Measurements from ENCODE around the gene ETFB.

DNA sequence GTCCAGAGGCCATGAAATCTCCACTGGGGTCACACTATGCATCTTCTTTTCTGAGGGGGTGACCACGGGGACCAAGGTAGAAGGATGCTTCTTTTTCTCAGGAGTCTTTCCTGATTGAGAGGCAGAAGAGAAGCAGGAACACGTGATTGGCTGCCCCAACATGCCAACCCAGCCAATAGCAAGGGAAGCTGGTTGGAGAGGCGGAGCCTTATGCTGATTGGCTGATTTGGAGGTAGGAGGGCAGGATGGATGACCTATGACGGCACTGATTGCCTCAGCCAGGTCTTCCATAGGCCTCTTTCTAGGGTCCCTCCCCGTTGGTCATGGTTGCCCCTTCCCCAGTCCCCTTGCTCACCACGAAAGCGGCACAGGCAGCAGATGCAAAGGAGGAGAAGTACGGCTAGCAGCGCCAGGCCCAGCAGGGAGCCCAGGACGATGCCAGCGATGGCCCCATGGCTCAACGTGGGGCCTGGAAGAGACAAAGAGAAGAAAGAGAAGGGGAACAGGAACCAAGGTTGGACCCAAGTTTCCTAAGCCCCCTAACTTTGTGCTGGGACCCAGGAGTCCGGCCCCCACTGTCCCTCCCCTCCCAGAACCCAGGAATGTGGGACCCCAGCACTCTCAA is 32.2 kb downstream of the ETFB start:
- TF ChIP-seq POLR2AphosphoS5 (IDR thresholded peaks at IDR 0.05; ENCODE audit: low read depth, low read length), result no peak
- TF ChIP-seq, protein P1, sequence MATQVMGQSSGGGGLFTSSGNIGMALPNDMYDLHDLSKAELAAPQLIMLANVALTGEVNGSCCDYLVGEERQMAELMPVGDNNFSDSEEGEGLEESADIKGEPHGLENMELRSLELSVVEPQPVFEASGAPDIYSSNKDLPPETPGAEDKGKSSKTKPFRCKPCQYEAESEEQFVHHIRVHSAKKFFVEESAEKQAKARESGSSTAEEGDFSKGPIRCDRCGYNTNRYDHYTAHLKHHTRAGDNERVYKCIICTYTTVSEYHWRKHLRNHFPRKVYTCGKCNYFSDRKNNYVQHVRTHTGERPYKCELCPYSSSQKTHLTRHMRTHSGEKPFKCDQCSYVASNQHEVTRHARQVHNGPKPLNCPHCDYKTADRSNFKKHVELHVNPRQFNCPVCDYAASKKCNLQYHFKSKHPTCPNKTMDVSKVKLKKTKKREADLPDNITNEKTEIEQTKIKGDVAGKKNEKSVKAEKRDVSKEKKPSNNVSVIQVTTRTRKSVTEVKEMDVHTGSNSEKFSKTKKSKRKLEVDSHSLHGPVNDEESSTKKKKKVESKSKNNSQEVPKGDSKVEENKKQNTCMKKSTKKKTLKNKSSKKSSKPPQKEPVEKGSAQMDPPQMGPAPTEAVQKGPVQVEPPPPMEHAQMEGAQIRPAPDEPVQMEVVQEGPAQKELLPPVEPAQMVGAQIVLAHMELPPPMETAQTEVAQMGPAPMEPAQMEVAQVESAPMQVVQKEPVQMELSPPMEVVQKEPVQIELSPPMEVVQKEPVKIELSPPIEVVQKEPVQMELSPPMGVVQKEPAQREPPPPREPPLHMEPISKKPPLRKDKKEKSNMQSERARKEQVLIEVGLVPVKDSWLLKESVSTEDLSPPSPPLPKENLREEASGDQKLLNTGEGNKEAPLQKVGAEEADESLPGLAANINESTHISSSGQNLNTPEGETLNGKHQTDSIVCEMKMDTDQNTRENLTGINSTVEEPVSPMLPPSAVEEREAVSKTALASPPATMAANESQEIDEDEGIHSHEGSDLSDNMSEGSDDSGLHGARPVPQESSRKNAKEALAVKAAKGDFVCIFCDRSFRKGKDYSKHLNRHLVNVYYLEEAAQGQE (IDR thresholded peaks at IDR 0.05; ENCODE audit: low read depth), result no peak
- TF ChIP-seq SRF (IDR thresholded peaks at IDR 0.05; ENCODE audit: low read depth), result no peak
- TF ChIP-seq, protein P2, sequence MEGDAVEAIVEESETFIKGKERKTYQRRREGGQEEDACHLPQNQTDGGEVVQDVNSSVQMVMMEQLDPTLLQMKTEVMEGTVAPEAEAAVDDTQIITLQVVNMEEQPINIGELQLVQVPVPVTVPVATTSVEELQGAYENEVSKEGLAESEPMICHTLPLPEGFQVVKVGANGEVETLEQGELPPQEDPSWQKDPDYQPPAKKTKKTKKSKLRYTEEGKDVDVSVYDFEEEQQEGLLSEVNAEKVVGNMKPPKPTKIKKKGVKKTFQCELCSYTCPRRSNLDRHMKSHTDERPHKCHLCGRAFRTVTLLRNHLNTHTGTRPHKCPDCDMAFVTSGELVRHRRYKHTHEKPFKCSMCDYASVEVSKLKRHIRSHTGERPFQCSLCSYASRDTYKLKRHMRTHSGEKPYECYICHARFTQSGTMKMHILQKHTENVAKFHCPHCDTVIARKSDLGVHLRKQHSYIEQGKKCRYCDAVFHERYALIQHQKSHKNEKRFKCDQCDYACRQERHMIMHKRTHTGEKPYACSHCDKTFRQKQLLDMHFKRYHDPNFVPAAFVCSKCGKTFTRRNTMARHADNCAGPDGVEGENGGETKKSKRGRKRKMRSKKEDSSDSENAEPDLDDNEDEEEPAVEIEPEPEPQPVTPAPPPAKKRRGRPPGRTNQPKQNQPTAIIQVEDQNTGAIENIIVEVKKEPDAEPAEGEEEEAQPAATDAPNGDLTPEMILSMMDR (IDR thresholded peaks at IDR 0.05 in 2 of 3, conservative IDR thresholded peaks at IDR 0.05 in 1 of 3; ENCODE audit: borderline replicate concordance in 1 of 3, insufficient read depth in 1 of 3, low read depth in 2 of 3, low read length in 2 of 3), result no peak
- TF ChIP-seq CEBPB (IDR thresholded peaks at IDR 0.05; ENCODE audit: low read depth), result no peak
- TF ChIP-seq JUND (IDR thresholded peaks at IDR 0.05), result no peak
- TF ChIP-seq EZH2 (IDR thresholded peaks at IDR 0.05), result no peak
- TF ChIP-seq SP1 (IDR thresholded peaks at IDR 0.05; ENCODE audit: low read depth), result no peak
- TF ChIP-seq, protein P3, sequence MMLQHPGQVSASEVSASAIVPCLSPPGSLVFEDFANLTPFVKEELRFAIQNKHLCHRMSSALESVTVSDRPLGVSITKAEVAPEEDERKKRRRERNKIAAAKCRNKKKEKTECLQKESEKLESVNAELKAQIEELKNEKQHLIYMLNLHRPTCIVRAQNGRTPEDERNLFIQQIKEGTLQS (IDR thresholded peaks at IDR 0.05), result no peak
- TF ChIP-seq, protein P4, sequence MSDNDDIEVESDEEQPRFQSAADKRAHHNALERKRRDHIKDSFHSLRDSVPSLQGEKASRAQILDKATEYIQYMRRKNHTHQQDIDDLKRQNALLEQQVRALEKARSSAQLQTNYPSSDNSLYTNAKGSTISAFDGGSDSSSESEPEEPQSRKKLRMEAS (IDR thresholded peaks at IDR 0.05), result no peak
- no peak for TF ChIP-seq POLR2A (IDR thresholded peaks at IDR 0.05; ENCODE audit: borderline replicate concordance, extremely low read depth, insufficient read depth, insufficient read length)
- no peak for TF ChIP-seq YY1 (IDR thresholded peaks at IDR 0.05; ENCODE audit: extremely low read depth, insufficient replicate concordance, low read depth, low read length)

All from HCT116 (cell line).